ENCODE data around the gene DCBLD1.

The DCBLD1 gene

DNA sequence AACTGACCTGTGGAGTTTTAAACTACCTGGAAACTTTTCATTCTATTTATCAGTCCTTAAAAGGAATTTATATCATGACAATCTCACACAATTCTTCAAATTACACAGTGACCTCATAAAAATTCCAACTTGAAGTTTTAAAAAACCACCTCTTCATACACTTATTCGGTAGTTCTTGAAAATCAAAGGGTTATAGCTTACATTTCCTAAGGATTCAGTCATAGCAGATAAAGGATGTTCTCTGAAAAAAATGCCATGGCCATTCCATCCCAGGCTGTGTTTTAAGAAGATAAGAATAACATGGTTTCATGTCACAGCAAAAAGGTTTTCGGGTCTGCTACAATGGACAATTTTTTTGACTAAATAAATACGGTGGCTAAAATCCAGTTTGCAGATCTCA, 78.7 kb downstream of the DCBLD1 start:
- no peak for DNase-seq

GRCh38 chr6:117564681-117565080, 82.2 kb downstream of the DCBLD1 start:
- no peak for DNase-seq

- DNase-seq = no peak
Measured at GRCh38 chr6:117568247-117568646, 85.8 kb downstream of the DCBLD1 start.

GRCh38 chr6:117568831-117569410, 86.4 kb downstream of the DCBLD1 start:
- DNase-seq = peak; percentile 63

DNA sequence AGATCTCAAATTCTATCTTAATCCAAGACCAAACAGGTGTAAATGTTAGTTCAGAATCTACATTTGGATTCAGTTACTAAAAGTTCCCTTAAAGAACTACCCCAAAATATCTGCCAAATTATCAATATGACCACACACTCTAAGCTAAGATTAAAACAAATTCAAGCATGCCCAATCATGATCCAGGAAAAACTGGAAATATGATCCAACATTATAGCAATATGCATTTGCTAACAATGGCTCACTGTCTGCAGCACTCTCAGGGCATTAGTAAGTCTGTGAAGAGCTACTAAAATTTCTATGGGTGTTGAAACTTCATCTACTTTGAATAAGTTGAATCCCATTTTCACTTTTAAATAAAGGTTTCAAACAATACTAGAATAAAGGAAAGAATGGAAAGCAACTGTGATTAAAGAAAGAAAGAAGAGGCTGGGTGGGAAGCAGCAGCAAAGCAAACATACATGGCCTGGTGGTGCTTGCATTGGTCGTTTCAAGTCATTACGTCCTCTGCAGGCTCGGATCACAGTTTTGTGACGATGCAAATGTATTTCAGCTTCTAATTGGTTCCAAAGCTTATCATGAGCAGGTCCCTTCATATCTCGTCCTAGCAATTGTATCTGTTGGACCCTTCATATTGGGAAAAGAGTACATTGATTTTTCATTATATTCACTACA, 90.7 kb downstream of the DCBLD1 start:
- DNase-seq = no peak

- no peak for DNase-seq
Measured at GRCh38 chr6:117574198-117574597, 91.7 kb downstream of the DCBLD1 start.

- DNase-seq = no peak
Measured at GRCh38 chr6:117585647-117586046, 103.2 kb downstream of the DCBLD1 start.

DNA sequence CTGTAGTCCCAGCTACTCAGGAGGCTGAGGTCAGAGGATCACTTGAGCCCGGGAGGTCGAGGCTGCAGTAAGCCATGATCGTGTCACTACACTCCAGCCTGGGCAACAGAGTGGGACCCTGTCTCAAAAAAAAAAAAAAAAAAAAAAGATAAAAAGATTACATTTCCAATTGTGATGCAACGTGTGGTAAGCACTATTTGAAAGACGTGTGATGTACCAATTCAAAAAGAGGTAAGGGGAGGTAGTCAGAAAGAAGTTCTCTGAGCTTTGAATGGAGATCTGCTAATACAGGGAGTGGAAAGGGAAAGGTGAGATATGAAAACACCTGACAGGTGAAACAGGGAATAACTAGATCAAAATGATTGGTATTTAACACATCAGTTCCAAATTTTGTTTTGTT, 108.0 kb downstream of the DCBLD1 start:
- DNase-seq = no peak

- no peak for DNase-seq
Measured at GRCh38 chr6:117591405-117591804, 108.9 kb downstream of the DCBLD1 start.

DNA sequence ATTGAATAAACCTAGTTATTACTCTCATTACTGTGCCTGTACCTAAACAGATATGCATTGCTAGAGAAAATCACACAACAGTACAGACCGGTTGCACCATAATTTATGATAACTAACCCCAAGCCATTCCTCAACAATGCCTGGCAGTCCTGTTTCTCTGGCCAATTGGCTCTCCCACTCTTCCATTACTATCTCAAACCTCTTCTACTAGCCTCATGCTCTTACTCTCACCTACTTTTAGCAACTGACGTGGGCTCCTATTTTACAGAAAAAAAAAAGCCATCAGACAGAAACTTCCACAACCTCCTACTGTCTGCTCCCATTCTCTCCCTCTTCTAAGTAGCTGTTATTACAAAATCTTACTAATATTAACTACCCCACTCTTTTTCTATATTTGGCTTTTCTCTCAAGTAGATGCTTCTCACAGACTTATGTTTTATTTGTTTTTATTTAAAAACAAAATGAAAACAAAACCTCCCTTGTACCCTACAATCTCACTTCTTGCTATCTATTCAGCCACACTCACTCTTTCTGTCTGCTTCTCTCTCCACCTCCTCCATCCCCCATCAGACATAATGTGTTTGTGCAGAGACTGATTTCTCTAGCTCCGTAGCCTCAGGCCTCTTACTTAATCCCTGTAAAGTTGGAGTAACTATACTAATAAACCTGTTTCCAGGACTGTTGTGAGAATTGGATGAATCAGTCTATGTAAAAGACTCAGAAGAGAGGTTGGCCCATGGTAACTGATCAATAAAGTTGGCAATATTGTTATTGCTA, 110.7 kb downstream of the DCBLD1 start:
- no peak for DNase-seq

DNA sequence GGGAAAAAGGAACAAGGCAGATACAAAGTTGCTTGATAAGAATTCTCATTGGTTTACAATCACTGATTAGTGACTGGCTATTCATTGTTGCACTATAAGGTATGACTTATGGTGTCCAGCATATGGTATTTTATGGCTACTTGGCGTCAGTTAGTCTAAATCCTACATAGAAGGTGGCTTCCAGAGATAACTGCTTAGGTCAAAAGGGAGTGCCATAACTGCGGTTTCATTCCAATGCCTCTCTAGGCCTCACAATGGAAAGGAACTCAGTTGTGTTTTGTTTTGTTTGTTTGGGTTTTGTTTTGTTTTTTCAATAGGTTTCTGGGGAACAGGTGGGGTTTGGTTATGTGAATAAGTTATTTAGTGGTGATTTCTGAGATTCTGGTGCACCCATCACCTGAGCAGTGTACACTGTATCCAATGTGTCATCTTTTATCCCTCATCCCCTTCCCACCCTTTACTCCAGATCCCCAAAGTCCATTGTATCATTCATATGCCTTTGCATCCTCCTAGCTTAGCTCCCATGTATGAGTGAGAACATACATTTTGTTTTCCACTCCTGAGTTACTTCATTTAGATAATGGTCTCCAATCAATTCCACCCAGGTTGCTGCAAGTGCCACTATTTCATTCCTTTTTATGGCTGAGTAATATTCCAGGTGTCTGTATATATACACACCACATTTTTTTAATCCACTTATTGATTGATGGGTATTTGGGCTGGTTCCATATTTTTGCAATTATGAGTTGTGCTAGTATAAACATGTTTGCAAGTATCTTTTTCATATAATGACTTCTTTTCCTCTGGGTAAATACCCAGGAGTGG, 112.8 kb downstream of the DCBLD1 start:
- DNase-seq = no peak

- no peak for DNase-seq
Measured at GRCh38 chr6:117597755-117598154, 115.3 kb downstream of the DCBLD1 start.

All from activated CD4-positive, alpha-beta T cell treated with anti-CD3 and anti-CD28 coated beads, Interleukin-2, amount 50 U/mL, for 16 hours (primary cell).